Measurements from ENCODE around the gene TEDC1. TPM values are rescaled to one million over a fixed set of nuclear protein-coding genes. Genes with fewer than 3 reads are reported as not detected.

Gene TEDC1
- total RNA-seq, 1 experiment from 2014 or later: 17.9 TPM

DNA sequence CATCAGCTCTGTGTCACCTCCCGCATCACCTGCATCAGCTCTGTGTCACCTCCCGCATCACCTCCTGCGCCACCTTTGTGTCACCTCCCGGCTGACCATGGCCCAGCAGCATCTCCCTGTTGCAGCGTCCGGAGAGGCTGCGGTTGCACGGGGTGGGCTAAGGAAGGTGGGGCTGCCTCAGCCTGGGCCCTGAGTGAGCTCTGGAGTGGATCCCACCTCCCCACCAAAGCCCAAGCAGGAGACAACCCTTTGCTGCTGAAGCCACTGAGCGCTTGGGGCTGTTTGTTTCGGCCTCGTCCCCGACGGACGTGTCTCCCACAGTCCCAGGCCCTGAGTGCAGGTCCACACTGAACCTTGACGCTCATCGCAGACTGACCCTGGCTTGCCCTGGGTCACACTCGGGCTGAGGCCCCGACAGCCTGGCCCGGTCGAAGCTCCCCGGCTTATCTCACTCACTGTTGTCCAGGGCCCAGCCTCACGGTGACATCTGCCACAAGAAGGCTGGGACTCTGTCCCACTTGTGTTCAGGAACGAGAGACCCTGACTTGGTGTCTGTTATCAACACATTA lies 47.5 kb downstream of the TEDC1 start:
- POLR2A ChIA-PET: no interaction called here
- CTCF ChIA-PET: no interaction called here
- no peaks in the 10 kb centered on the region for H3K4me1 Mint-ChIP-seq
- no peak overlapping the region for H3K27ac Mint-ChIP-seq
- H3K36me3 Mint-ChIP-seq: peaks cover 34% of the 10 kb centered on the region
- peaks cover 20% of the 10 kb centered on the region for H3K27me3 Mint-ChIP-seq (ENCODE audit: low read depth)
- H3K9me3 Mint-ChIP-seq: peaks cover 50% of the 10 kb centered on the region
- no peak overlapping the region for H3K4me3 Mint-ChIP-seq
- ATAC-seq (no peak), DNase-seq (ENCODE audit: low spot score) (no peak)
- TF ChIP-seq TP53 (CRISPR knock-in tag; IDR thresholded peaks at IDR 0.05): no peak
- TF ChIP-seq, protein P1, sequence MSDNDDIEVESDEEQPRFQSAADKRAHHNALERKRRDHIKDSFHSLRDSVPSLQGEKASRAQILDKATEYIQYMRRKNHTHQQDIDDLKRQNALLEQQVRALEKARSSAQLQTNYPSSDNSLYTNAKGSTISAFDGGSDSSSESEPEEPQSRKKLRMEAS (CRISPR knock-in tag; IDR thresholded peaks at IDR 0.05): no peak
- TF ChIP-seq, protein P2, sequence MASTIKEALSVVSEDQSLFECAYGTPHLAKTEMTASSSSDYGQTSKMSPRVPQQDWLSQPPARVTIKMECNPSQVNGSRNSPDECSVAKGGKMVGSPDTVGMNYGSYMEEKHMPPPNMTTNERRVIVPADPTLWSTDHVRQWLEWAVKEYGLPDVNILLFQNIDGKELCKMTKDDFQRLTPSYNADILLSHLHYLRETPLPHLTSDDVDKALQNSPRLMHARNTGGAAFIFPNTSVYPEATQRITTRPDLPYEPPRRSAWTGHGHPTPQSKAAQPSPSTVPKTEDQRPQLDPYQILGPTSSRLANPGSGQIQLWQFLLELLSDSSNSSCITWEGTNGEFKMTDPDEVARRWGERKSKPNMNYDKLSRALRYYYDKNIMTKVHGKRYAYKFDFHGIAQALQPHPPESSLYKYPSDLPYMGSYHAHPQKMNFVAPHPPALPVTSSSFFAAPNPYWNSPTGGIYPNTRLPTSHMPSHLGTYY (CRISPR knock-in tag; IDR thresholded peaks at IDR 0.05): no peak
- TF ChIP-seq, protein P3, sequence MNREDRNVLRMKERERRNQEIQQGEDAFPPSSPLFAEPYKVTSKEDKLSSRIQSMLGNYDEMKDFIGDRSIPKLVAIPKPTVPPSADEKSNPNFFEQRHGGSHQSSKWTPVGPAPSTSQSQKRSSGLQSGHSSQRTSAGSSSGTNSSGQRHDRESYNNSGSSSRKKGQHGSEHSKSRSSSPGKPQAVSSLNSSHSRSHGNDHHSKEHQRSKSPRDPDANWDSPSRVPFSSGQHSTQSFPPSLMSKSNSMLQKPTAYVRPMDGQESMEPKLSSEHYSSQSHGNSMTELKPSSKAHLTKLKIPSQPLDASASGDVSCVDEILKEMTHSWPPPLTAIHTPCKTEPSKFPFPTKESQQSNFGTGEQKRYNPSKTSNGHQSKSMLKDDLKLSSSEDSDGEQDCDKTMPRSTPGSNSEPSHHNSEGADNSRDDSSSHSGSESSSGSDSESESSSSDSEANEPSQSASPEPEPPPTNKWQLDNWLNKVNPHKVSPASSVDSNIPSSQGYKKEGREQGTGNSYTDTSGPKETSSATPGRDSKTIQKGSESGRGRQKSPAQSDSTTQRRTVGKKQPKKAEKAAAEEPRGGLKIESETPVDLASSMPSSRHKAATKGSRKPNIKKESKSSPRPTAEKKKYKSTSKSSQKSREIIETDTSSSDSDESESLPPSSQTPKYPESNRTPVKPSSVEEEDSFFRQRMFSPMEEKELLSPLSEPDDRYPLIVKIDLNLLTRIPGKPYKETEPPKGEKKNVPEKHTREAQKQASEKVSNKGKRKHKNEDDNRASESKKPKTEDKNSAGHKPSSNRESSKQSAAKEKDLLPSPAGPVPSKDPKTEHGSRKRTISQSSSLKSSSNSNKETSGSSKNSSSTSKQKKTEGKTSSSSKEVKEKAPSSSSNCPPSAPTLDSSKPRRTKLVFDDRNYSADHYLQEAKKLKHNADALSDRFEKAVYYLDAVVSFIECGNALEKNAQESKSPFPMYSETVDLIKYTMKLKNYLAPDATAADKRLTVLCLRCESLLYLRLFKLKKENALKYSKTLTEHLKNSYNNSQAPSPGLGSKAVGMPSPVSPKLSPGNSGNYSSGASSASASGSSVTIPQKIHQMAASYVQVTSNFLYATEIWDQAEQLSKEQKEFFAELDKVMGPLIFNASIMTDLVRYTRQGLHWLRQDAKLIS (CRISPR knock-in tag; IDR thresholded peaks at IDR 0.05; ENCODE audit: borderline replicate concordance): no peak
- TF ChIP-seq ZNF121 (CRISPR knock-in tag; IDR thresholded peaks at IDR 0.05): no peak
- TF ChIP-seq, protein P4, sequence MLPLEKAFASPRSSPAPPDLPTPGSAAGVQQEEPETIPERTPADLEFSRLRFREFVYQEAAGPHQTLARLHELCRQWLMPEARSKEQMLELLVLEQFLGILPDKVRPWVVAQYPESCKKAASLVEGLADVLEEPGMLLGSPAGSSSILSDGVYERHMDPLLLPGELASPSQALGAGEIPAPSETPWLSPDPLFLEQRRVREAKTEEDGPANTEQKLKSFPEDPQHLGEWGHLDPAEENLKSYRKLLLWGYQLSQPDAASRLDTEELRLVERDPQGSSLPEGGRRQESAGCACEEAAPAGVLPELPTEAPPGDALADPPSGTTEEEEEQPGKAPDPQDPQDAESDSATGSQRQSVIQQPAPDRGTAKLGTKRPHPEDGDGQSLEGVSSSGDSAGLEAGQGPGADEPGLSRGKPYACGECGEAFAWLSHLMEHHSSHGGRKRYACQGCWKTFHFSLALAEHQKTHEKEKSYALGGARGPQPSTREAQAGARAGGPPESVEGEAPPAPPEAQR (CRISPR knock-in tag; IDR thresholded peaks at IDR 0.05): no peak
- no peak for TF ChIP-seq FOXP1 (CRISPR knock-in tag; IDR thresholded peaks at IDR 0.05; ENCODE audit: borderline replicate concordance)
- TF ChIP-seq ZNF396 (CRISPR knock-in tag; IDR thresholded peaks at IDR 0.05; ENCODE audit: borderline replicate concordance): no peak
- TF ChIP-seq NFATC4 (CRISPR knock-in tag; IDR thresholded peaks at IDR 0.05): no peak
- TF ChIP-seq, protein P5, sequence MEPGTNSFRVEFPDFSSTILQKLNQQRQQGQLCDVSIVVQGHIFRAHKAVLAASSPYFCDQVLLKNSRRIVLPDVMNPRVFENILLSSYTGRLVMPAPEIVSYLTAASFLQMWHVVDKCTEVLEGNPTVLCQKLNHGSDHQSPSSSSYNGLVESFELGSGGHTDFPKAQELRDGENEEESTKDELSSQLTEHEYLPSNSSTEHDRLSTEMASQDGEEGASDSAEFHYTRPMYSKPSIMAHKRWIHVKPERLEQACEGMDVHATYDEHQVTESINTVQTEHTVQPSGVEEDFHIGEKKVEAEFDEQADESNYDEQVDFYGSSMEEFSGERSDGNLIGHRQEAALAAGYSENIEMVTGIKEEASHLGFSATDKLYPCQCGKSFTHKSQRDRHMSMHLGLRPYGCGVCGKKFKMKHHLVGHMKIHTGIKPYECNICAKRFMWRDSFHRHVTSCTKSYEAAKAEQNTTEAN (CRISPR knock-in tag; IDR thresholded peaks at IDR 0.05): no peak
- no peak for TF ChIP-seq NR1H2 (CRISPR knock-in tag; IDR thresholded peaks at IDR 0.05)

DNA sequence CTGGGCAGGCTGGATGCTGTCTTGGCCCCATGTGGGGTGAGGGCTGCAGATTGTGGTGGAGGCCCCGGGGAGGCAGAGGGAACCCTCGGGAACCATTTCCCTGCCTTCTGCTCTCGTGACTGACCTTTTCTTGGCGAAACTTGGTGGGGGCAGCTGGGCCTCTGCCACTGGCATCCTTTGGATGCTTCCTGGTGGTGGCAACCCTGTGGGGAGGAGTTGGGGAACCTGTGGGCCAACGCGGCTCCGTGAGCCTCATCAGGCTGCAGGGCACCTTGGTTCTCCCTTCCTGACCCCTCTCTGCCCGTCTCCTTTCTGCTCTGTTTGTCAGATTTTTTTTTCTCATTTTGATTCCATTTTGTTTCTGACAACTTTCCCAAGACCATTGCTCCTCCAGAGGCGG lies 49.8 kb downstream of the TEDC1 start:
- H3K9me3 Mint-ChIP-seq: peaks cover 56% of the 10 kb centered on the region
- DNase-seq (ENCODE audit: low spot score) (no peak), ATAC-seq (no peak)
- POLR2A ChIA-PET: no interaction called here
- no peak overlapping the region for H3K4me3 Mint-ChIP-seq
- H3K36me3 Mint-ChIP-seq: peaks cover 37% of the 10 kb centered on the region
- no peaks in the 10 kb centered on the region for H3K4me1 Mint-ChIP-seq
- CTCF ChIA-PET: no interaction called here
- H3K27ac Mint-ChIP-seq: no peak overlapping the region
- H3K27me3 Mint-ChIP-seq (ENCODE audit: low read depth): peaks cover 13% of the 10 kb centered on the region; the same call in 1 of the 2 replicates
- TF ChIP-seq KAT7 (CRISPR knock-in tag; IDR thresholded peaks at IDR 0.05; ENCODE audit: borderline replicate concordance) (no peak), EMX1 (CRISPR knock-in tag; IDR thresholded peaks at IDR 0.05) (no peak), FOXJ3 (CRISPR knock-in tag; IDR thresholded peaks at IDR 0.05; ENCODE audit: borderline replicate concordance) (no peak), IRF2 (CRISPR knock-in tag; IDR thresholded peaks at IDR 0.05; ENCODE audit: borderline replicate concordance, low read depth) (no peak), ZBTB21 (CRISPR knock-in tag; IDR thresholded peaks at IDR 0.05; ENCODE audit: borderline replicate concordance) (no peak), ELF4 (CRISPR knock-in tag; IDR thresholded peaks at IDR 0.05; ENCODE audit: low read depth) (no peak), NFATC4 (CRISPR knock-in tag; IDR thresholded peaks at IDR 0.05) (no peak), PRRX2 (CRISPR knock-in tag; IDR thresholded peaks at IDR 0.05) (no peak), NFE2L1 (CRISPR knock-in tag; IDR thresholded peaks at IDR 0.05) (no peak)
- TF ChIP-seq, protein P6, sequence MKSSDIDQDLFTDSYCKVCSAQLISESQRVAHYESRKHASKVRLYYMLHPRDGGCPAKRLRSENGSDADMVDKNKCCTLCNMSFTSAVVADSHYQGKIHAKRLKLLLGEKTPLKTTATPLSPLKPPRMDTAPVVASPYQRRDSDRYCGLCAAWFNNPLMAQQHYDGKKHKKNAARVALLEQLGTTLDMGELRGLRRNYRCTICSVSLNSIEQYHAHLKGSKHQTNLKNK (CRISPR knock-in tag; IDR thresholded peaks at IDR 0.05): no peak
- TF ChIP-seq, protein P7, sequence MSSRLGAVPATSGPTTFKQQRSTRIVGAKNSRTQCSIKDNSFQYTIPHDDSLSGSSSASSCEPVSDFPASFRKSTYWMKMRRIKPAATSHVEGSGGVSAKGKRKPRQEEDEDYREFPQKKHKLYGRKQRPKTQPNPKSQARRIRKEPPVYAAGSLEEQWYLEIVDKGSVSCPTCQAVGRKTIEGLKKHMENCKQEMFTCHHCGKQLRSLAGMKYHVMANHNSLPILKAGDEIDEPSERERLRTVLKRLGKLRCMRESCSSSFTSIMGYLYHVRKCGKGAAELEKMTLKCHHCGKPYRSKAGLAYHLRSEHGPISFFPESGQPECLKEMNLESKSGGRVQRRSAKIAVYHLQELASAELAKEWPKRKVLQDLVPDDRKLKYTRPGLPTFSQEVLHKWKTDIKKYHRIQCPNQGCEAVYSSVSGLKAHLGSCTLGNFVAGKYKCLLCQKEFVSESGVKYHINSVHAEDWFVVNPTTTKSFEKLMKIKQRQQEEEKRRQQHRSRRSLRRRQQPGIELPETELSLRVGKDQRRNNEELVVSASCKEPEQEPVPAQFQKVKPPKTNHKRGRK (CRISPR knock-in tag; IDR thresholded peaks at IDR 0.05; ENCODE audit: borderline replicate concordance): no peak
- TF ChIP-seq, protein P8, sequence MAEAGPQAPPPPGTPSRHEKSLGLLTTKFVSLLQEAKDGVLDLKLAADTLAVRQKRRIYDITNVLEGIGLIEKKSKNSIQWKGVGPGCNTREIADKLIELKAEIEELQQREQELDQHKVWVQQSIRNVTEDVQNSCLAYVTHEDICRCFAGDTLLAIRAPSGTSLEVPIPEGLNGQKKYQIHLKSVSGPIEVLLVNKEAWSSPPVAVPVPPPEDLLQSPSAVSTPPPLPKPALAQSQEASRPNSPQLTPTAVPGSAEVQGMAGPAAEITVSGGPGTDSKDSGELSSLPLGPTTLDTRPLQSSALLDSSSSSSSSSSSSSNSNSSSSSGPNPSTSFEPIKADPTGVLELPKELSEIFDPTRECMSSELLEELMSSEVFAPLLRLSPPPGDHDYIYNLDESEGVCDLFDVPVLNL (CRISPR knock-in tag; IDR thresholded peaks at IDR 0.05; ENCODE audit: borderline replicate concordance, low read depth): no peak
- TF ChIP-seq, protein P9, sequence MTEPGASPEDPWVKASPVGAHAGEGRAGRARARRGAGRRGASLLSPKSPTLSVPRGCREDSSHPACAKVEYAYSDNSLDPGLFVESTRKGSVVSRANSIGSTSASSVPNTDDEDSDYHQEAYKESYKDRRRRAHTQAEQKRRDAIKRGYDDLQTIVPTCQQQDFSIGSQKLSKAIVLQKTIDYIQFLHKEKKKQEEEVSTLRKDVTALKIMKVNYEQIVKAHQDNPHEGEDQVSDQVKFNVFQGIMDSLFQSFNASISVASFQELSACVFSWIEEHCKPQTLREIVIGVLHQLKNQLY (CRISPR knock-in tag; IDR thresholded peaks at IDR 0.05): no peak
